Caco-2 (cell line): ENCODE measurements around the gene CFAP58. TPM values are rescaled to one million over a fixed set of nuclear protein-coding genes. Genes with fewer than 3 reads are reported as not detected.

Experiments used
- Bru-seq: library from RNA; stranded (reverse); fragments of 400-500 nt; gene quantifications from one replicate; lab custom pipeline; 2021; lab: Mats Ljungman, UMichigan
- BruChase-seq, 2 experiments: library from RNA; stranded (reverse); fragments of 400-500 nt; gene quantifications; one replicate each; lab custom pipeline; 2021; lab: Mats Ljungman, UMichigan
- BruUV-seq: library from RNA; stranded (reverse); fragments of 400-500 nt; replicated peaks from 2 replicates; lab custom pipeline; 2021; lab: Mats Ljungman, UMichigan
- CTCF ChIA-PET: fragments of 300-600 bp; sonication (Branson Sonifier 250); formaldehyde crosslinking; loops from one replicate; lab custom pipeline; 2022; ENCODE audit warnings: antibody characterized with exemption; lab: Charles Lee
- POLR2A ChIA-PET: fragments of 300-600 bp; sonication (Branson Sonifier 250); formaldehyde crosslinking; loops from one replicate; lab custom pipeline; 2022; ENCODE audit warnings: antibody characterized with exemption; lab: Charles Lee
- DNase-seq, 2 experiments: peaks; one replicate each; pipeline versions ENCODE4 v3.0.0 to v3.0.0-alpha.2; 2020 to 2022
- H3K27me3 ChIP-seq: replicated peaks from 2 replicates; pipeline ENCODE4 v1.6.0; 2011; ENCODE audit warnings: low read length; ENCODE audit not compliant: control insufficient read depth, insufficient read depth
- H3K36me3 ChIP-seq: 2 replicates; pipeline ENCODE4 v1.5.1; 2011; ENCODE audit warnings: low read length; ENCODE audit not compliant: control insufficient read depth, insufficient read depth
- H3K4me1 ChIP-seq: fragments of 250-450 bp; sonication (Bioruptor Pico); 2 replicates; pipeline ENCODE4 v1.5.1; 2020; ENCODE audit warnings: mild to moderate bottlenecking
- H3K4me3 ChIP-seq: 2 replicates; pipeline ENCODE4 v1.5.1; 2011; ENCODE audit warnings: low read depth, mild to moderate bottlenecking, control low read depth, low read length
- H3K9me3 ChIP-seq: fragments of 250-450 bp; sonication (Bioruptor Pico); 2 replicates; pipeline ENCODE4 v1.5.1; 2020; ENCODE audit warnings: mild to moderate bottlenecking, moderate library complexity
- H3K27ac Mint-ChIP-seq: one replicate; pipeline ENCODE4 v1.8.0; 2022; ENCODE audit warnings: mixed read lengths; ENCODE audit not compliant: unreplicated experiment
- H3K27me3 Mint-ChIP-seq: one replicate; pipeline ENCODE4 v1.8.0; 2022; ENCODE audit warnings: mixed read lengths; ENCODE audit not compliant: insufficient read depth, unreplicated experiment
- H3K36me3 Mint-ChIP-seq: one replicate; pipeline ENCODE4 v1.8.0; 2022; ENCODE audit warnings: mild to moderate bottlenecking, mixed read lengths; ENCODE audit not compliant: insufficient read depth, unreplicated experiment
- H3K4me1 Mint-ChIP-seq: one replicate; pipeline ENCODE4 v1.8.0; 2022; ENCODE audit warnings: low read depth, mixed read lengths; ENCODE audit not compliant: unreplicated experiment
- H3K4me3 Mint-ChIP-seq: one replicate; pipeline ENCODE4 v1.8.0; 2022; ENCODE audit warnings: mild to moderate bottlenecking, moderate library complexity, mixed read lengths; ENCODE audit not compliant: unreplicated experiment
- H3K9me3 Mint-ChIP-seq: one replicate; pipeline ENCODE4 v1.8.0; 2022; ENCODE audit warnings: mixed read lengths; ENCODE audit not compliant: unreplicated experiment
- CTCF ChIP-seq, 2 experiments: fragments of 200-600 bp in 1 of 2; IDR thresholded peaks; 1 replicate in 1 of 2; 2 replicates in 1 of 2; pipeline versions ENCODE4 v1.5.1 to v1.8.0; 2011 to 2022; ENCODE audit warnings: antibody characterized with exemption in 1 of 2, control low read depth in 1 of 2, inconsistent platforms in 1 of 2, low read depth in 1 of 2, low read length in 1 of 2, mild to moderate bottlenecking in 1 of 2, moderate library complexity in 1 of 2; ENCODE audit not compliant: insufficient read depth in 1 of 2, severe bottlenecking in 1 of 2, unreplicated experiment in 1 of 2
- intact Hi-C: fragments of 100-400 bp; cut with micrococcal nuclease; formaldehyde crosslinking; loops from one replicate; pipeline ENCODE4 v1.10.0; 2022; ENCODE audit not compliant: unreplicated experiment
- long read RNA-seq: library from polyadenylated mRNA; stranded (forward); transcript quantifications from one replicate; pipeline ENCODE4 v2.0.0, GENCODE V29; 2022
- total RNA-seq: library from RNA; stranded (reverse); gene quantifications from 2 replicates; pipeline ENCODE4 v1.2.3, GENCODE V29; 2022

Gene CFAP58, protein sequence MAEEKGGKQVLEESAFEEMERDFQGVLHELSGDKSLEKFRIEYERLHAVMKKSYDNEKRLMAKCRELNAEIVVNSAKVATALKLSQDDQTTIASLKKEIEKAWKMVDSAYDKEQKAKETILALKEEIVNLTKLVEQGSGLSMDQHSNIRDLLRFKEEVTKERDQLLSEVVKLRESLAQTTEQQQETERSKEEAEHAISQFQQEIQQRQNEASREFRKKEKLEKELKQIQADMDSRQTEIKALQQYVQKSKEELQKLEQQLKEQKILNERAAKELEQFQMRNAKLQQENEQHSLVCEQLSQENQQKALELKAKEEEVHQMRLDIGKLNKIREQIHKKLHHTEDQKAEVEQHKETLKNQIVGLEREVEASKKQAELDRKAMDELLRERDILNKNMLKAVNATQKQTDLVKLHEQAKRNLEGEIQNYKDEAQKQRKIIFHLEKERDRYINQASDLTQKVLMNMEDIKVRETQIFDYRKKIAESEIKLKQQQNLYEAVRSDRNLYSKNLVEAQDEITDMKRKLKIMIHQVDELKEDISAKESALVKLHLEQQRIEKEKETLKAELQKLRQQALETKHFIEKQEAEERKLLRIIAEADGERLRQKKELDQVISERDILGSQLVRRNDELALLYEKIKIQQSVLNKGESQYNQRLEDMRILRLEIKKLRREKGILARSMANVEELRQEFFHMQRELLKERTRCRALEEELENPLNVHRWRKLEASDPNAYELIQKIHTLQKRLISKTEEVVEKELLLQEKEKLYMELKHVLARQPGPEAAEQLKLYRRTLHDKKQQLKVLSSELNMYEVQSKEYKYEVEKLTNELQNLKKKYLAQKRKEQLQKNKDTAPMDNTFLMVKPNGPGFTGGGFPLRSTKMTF
- total RNA-seq (not detected in 2 replicates), Bru-seq, nascent RNA (percentile 2 among the genes with signal in this experiment), BruChase-seq, experiment 1, labeled RNA remaining after a 2-hour chase (percentile 6 among the genes with signal in this experiment), BruChase-seq, experiment 2, labeled RNA remaining after a 6-hour chase (percentile 2 among the genes with signal in this experiment)
- long read RNA-seq: 0 reads

GRCh38 chr10:104353325-104354048 is at the start of gene CFAP58:
Gene CFAP58, plus strand, starts transcription at chr10:104353833. Its CDS starts 65 bp downstream, at chr10:104353898.
- Mint-ChIP-seq H3K4me3 (no peak within 1 kb of the TSS), H3K27me3 (peaks cover 9% of the 10 kb centered on the region), H3K9me3 (no peaks in the 10 kb centered on the region), H3K27ac (no peak within 1 kb of the TSS), H3K4me1 (no peaks in the 10 kb centered on the region), H3K36me3 (no peaks in the 10 kb centered on the region)
- Histone ChIP-seq H3K4me1 (peaks cover 7% of the 10 kb centered on the region; the same call in 1 of the 2 replicates), H3K4me3 (peak within 1 kb of the TSS; percentile 27), H3K36me3 (no peaks in the 10 kb centered on the region), H3K9me3 (no peaks in the 10 kb centered on the region), H3K27me3 (no peaks in the 10 kb centered on the region; the same call in 1 of the 2 replicates)
- TF ChIP-seq CTCF (IDR thresholded peaks at IDR 0.05; ENCODE audit: insufficient read depth in 1 of 2, low read depth in 1 of 2, low read length in 1 of 2, severe bottlenecking in 1 of 2, unreplicated experiment in 1 of 2): peak; percentile 44 to 85
- ChIA-PET POLR2A (interaction anchor here (0.6 to 1.3 kb wide), 2 partner anchors 11 to 15 kb away, joined by 3 to 9 read pairs; partner anchors contain the start of gene ITPRIP), CTCF (interaction anchor here (0.7 to 2.3 kb wide), 12 partner anchors 14 to 82 kb away, joined by 3 to 12 read pairs (median 4); partner anchors contain the start of gene ITPRIP)
- BruUV-seq: no TSS peak
- intact Hi-C loops: loop anchor here (5.0 kb wide), 1 partner anchor 306 kb away; no protein-coding TSS in a partner anchor
- peak; percentile 93 to 94 for DNase-seq

- H3K9me3 ChIP-seq: no peaks in the 10 kb centered on the region
- TF ChIP-seq CTCF (IDR thresholded peaks at IDR 0.05; ENCODE audit: insufficient read depth in 1 of 2, low read depth in 1 of 2, low read length in 1 of 2, severe bottlenecking in 1 of 2, unreplicated experiment in 1 of 2): no peak
- no peaks in the 10 kb centered on the region for H3K27me3 ChIP-seq
- Mint-ChIP-seq H3K27ac (no peak overlapping the region), H3K4me3 (no peak overlapping the region), H3K9me3 (peaks cover 9% of the 10 kb centered on the region), H3K4me1 (peaks cover 8% of the 10 kb centered on the region), H3K27me3 (peaks cover under 1% of the 10 kb centered on the region), H3K36me3 (peaks cover 4% of the 10 kb centered on the region)
- no TSS peak for BruUV-seq
- H3K4me3 ChIP-seq: no peak overlapping the region
- no peaks in the 10 kb centered on the region for H3K36me3 ChIP-seq
- ChIA-PET CTCF (interaction anchor here (1.5 kb wide), 1 partner anchor 10 kb away, joined by 6 read pairs; no protein-coding TSS in a partner anchor), POLR2A (no interaction called here)
- intact Hi-C loops: no loop called here
- DNase-seq: no peak
- H3K4me1 ChIP-seq: no peaks in the 10 kb centered on the region
Measured at GRCh38 chr10:104304356-104304745, 49.3 kb upstream of the CFAP58 start.
